ENCODE data around the gene ADORA2B.
"Not testable (repeated sequence)": the region's sequence is repeated elsewhere in the genome, so short reads cannot be mapped to it uniquely, and the experiment has no call there.

ADORA2B gene

GRCh38 chr17:15922586-15922985 is 22.3 kb upstream of the ADORA2B start:
- H3K9ac ChIP-seq (ENCODE audit: low read depth, low read length), result no peak overlapping the region
- H3K27ac ChIP-seq (ENCODE audit: low read depth, low read length), result no peak overlapping the region
- H3K36me3 ChIP-seq (ENCODE audit: control insufficient read depth, insufficient read depth, low read length), result no peaks in the 10 kb centered on the region
- no peaks in the 10 kb centered on the region for H3K4me1 ChIP-seq (ENCODE audit: control insufficient read depth, insufficient read depth, low read length)
- no peaks in the 10 kb centered on the region for H3K27me3 ChIP-seq (ENCODE audit: control insufficient read depth, insufficient read depth, low read length)
- no peaks in the 10 kb centered on the region for H3K9me3 ChIP-seq (ENCODE audit: control insufficient read depth, insufficient read depth, low read length)
- H3K4me3 ChIP-seq (ENCODE audit: low read depth, low read length), result no peak overlapping the region

GRCh38 chr17:15926039-15926740 is 18.7 kb upstream of the ADORA2B start:
- Histone ChIP-seq H3K36me3 (ENCODE audit: control insufficient read depth, insufficient read depth, low read length) (no peaks in the 10 kb centered on the region), H3K27me3 (ENCODE audit: control insufficient read depth, insufficient read depth, low read length) (no peaks in the 10 kb centered on the region), H3K9me3 (ENCODE audit: control insufficient read depth, insufficient read depth, low read length) (no peaks in the 10 kb centered on the region), H3K4me3 (ENCODE audit: low read depth, low read length) (no peak overlapping the region), H3K9ac (ENCODE audit: low read depth, low read length) (no peak overlapping the region), H3K27ac (ENCODE audit: low read depth, low read length) (no peak overlapping the region), H3K4me1 (ENCODE audit: control insufficient read depth, insufficient read depth, low read length) (no peaks in the 10 kb centered on the region)

GRCh38 chr17:15928286-15928785 is 16.6 kb upstream of the ADORA2B start:
- no peak overlapping the region for H3K4me3 ChIP-seq (ENCODE audit: low read depth, low read length)
- no peaks in the 10 kb centered on the region for H3K36me3 ChIP-seq (ENCODE audit: control insufficient read depth, insufficient read depth, low read length)
- H3K4me1 ChIP-seq (ENCODE audit: control insufficient read depth, insufficient read depth, low read length), result no peaks in the 10 kb centered on the region
- no peaks in the 10 kb centered on the region for H3K9me3 ChIP-seq (ENCODE audit: control insufficient read depth, insufficient read depth, low read length)
- no peak overlapping the region for H3K9ac ChIP-seq (ENCODE audit: low read depth, low read length)
- no peaks in the 10 kb centered on the region for H3K27me3 ChIP-seq (ENCODE audit: control insufficient read depth, insufficient read depth, low read length)
- H3K27ac ChIP-seq (ENCODE audit: low read depth, low read length), result no peak overlapping the region

DNA sequence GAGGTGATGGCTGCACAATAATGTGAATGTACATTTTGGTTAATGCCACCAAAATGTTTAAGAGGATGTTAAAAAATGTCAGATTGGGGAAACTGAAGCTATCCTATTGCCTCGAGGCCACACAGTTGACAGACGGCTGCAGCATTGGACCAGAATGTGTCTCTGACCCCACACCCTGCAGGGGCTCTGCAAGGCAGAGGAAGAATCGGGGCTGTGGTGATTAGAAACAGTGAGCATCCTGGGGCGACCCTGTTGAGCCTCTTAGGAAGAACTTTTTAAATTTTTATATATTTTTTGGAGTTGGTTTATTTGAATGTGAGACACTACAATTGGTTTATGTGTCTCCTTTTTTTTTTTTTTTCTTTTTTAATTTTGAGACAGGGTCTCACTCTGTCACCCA is 15.0 kb upstream of the ADORA2B start:
- Histone ChIP-seq H3K27ac (ENCODE audit: low read depth, low read length) (no peak overlapping the region), H3K4me1 (ENCODE audit: control insufficient read depth, insufficient read depth, low read length) (no peaks in the 10 kb centered on the region), H3K36me3 (ENCODE audit: control insufficient read depth, insufficient read depth, low read length) (no peaks in the 10 kb centered on the region), H3K4me3 (ENCODE audit: low read depth, low read length) (no peak overlapping the region), H3K27me3 (ENCODE audit: control insufficient read depth, insufficient read depth, low read length) (no peaks in the 10 kb centered on the region), H3K9me3 (ENCODE audit: control insufficient read depth, insufficient read depth, low read length) (no peaks in the 10 kb centered on the region), H3K9ac (ENCODE audit: low read depth, low read length) (no peak overlapping the region)

DNA sequence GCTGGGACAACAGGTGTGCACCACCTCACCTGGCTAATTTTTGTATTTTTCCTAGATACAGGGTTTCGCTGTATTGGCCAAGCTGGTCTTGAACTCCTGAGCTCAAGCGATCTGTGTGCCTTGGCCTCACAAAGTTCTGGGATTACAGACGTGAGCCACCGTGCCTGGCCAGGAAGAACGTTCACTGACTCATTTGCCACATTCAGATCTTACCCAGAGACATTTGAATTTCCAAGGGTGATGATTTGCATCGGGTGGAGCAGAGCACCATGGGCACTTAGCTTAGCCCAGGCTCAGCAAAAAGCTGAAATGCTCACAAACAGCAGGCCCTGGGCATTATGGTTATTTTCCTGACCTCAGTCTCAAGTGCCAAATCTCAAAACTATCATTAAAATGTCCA is 14.5 kb upstream of the ADORA2B start:
- Histone ChIP-seq H3K9me3 (ENCODE audit: control insufficient read depth, insufficient read depth, low read length) (no peaks in the 10 kb centered on the region), H3K9ac (ENCODE audit: low read depth, low read length) (no peak overlapping the region), H3K4me1 (ENCODE audit: control insufficient read depth, insufficient read depth, low read length) (no peaks in the 10 kb centered on the region), H3K4me3 (ENCODE audit: low read depth, low read length) (no peak overlapping the region), H3K36me3 (ENCODE audit: control insufficient read depth, insufficient read depth, low read length) (no peaks in the 10 kb centered on the region), H3K27ac (ENCODE audit: low read depth, low read length) (no peak overlapping the region), H3K27me3 (ENCODE audit: control insufficient read depth, insufficient read depth, low read length) (no peaks in the 10 kb centered on the region)

DNA sequence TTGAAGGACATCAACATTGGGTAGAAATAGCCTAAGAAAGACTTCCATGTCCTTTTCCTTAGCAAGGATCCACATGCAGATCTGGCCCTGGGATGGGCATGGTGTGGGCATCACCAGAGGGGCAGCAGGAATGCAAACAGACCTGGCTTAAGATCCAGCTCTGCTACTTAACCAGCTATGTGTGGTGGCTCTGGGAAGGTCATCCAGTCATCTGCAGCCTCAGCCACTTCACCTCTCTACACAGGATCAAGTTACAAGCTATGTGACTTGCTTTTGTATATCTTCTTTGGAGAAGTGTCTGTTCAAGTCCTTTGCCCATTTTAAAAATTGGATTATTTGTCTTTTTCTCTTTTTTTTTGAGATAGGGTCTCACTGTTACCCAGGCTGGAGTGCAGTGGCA is 13.5 kb upstream of the ADORA2B start:
- no peaks in the 10 kb centered on the region for H3K9me3 ChIP-seq (ENCODE audit: control insufficient read depth, insufficient read depth, low read length)
- H3K4me3 ChIP-seq (ENCODE audit: low read depth, low read length), result no peak overlapping the region
- no peak overlapping the region for H3K27ac ChIP-seq (ENCODE audit: low read depth, low read length)
- no peak overlapping the region for H3K9ac ChIP-seq (ENCODE audit: low read depth, low read length)
- no peaks in the 10 kb centered on the region for H3K36me3 ChIP-seq (ENCODE audit: control insufficient read depth, insufficient read depth, low read length)
- H3K4me1 ChIP-seq (ENCODE audit: control insufficient read depth, insufficient read depth, low read length), result no peaks in the 10 kb centered on the region
- H3K27me3 ChIP-seq (ENCODE audit: control insufficient read depth, insufficient read depth, low read length), result no peaks in the 10 kb centered on the region

- Histone ChIP-seq H3K27me3 (ENCODE audit: control insufficient read depth, insufficient read depth, low read length) (no peaks in the 10 kb centered on the region), H3K36me3 (ENCODE audit: control insufficient read depth, insufficient read depth, low read length) (no peaks in the 10 kb centered on the region), H3K4me3 (ENCODE audit: low read depth, low read length) (no peak overlapping the region), H3K27ac (ENCODE audit: low read depth, low read length) (no peak overlapping the region), H3K9ac (ENCODE audit: low read depth, low read length) (no peak overlapping the region), H3K9me3 (ENCODE audit: control insufficient read depth, insufficient read depth, low read length) (no peaks in the 10 kb centered on the region), H3K4me1 (ENCODE audit: control insufficient read depth, insufficient read depth, low read length) (no peaks in the 10 kb centered on the region)
Observed at GRCh38 chr17:15934866-15935265, 10.1 kb upstream of the ADORA2B start.

DNA sequence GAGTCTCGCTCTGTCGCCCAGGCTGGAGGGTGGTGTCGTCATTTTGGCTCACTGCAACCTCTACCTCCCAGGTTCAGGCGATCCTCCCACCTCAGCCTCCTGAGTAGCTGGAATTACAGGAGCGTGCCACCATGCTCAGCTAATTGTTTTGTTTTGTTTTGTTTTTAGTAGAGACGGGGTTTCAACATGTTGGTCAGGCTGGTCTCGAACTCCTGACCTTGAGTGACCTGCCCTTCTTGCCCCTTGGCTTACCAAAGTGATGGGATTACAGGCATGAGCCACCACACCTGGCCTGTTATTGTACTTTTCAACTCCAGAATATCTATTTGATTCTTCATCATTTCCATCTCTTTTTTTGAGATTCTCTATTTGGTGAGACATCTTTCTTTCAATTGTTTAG is 9.0 kb upstream of the ADORA2B start:
- Histone ChIP-seq H3K27ac (ENCODE audit: low read depth, low read length) (no peak overlapping the region), H3K9me3 (ENCODE audit: control insufficient read depth, insufficient read depth, low read length) (no peaks in the 10 kb centered on the region), H3K36me3 (ENCODE audit: control insufficient read depth, insufficient read depth, low read length) (no peaks in the 10 kb centered on the region), H3K9ac (ENCODE audit: low read depth, low read length) (no peak overlapping the region), H3K27me3 (ENCODE audit: control insufficient read depth, insufficient read depth, low read length) (no peaks in the 10 kb centered on the region), H3K4me1 (ENCODE audit: control insufficient read depth, insufficient read depth, low read length) (no peaks in the 10 kb centered on the region), H3K4me3 (ENCODE audit: low read depth, low read length) (no peak overlapping the region)

GRCh38 chr17:15936481-15936880 is 8.4 kb upstream of the ADORA2B start:
- not testable (repeated sequence) for H3K4me3 ChIP-seq (ENCODE audit: low read depth, low read length); H3K27ac ChIP-seq (ENCODE audit: low read depth, low read length); H3K27me3 ChIP-seq (ENCODE audit: control insufficient read depth, insufficient read depth, low read length); H3K36me3 ChIP-seq (ENCODE audit: control insufficient read depth, insufficient read depth, low read length); H3K9me3 ChIP-seq (ENCODE audit: control insufficient read depth, insufficient read depth, low read length); H3K4me1 ChIP-seq (ENCODE audit: control insufficient read depth, insufficient read depth, low read length); H3K9ac ChIP-seq (ENCODE audit: low read depth, low read length)

GRCh38 chr17:15941781-15942180 is 3.1 kb upstream of the ADORA2B start:
- Histone ChIP-seq H3K9ac (ENCODE audit: low read depth, low read length) (no peak overlapping the region), H3K9me3 (ENCODE audit: control insufficient read depth, insufficient read depth, low read length) (no peaks in the 10 kb centered on the region), H3K4me1 (ENCODE audit: control insufficient read depth, insufficient read depth, low read length) (peaks cover 8% of the 10 kb centered on the region; the same call in 1 of the 2 replicates), H3K27ac (ENCODE audit: low read depth, low read length) (no peak overlapping the region), H3K36me3 (ENCODE audit: control insufficient read depth, insufficient read depth, low read length) (no peaks in the 10 kb centered on the region), H3K27me3 (ENCODE audit: control insufficient read depth, insufficient read depth, low read length) (peaks cover 41% of the 10 kb centered on the region), H3K4me3 (ENCODE audit: low read depth, low read length) (no peak overlapping the region)

GRCh38 chr17:15942207-15942833 is 2.6 kb upstream of the ADORA2B start:
- no peaks in the 10 kb centered on the region for H3K9me3 ChIP-seq (ENCODE audit: control insufficient read depth, insufficient read depth, low read length)
- no peaks in the 10 kb centered on the region for H3K36me3 ChIP-seq (ENCODE audit: control insufficient read depth, insufficient read depth, low read length)
- no peak overlapping the region for H3K4me3 ChIP-seq (ENCODE audit: low read depth, low read length)
- H3K27me3 ChIP-seq (ENCODE audit: control insufficient read depth, insufficient read depth, low read length), result peaks cover 47% of the 10 kb centered on the region
- H3K27ac ChIP-seq (ENCODE audit: low read depth, low read length), result no peak overlapping the region
- peaks cover 8% of the 10 kb centered on the region; the same call in 1 of the 2 replicates for H3K4me1 ChIP-seq (ENCODE audit: control insufficient read depth, insufficient read depth, low read length)
- H3K9ac ChIP-seq (ENCODE audit: low read depth, low read length), result no peak overlapping the region

Measured in HUES48 (cell line).